Peyer's patch (tissue), 4 donors: Measurements from ENCODE around the gene SH3RF1.

Experiments used
- CTCF ChIP-seq, 6 experiments: fragments of 450-650 bp in 4 of 6; fragments of 200-600 bp in 2 of 6; sonication (generic) in 1 of 6; IDR thresholded peaks; one replicate each; pipeline ENCODE4 v1.5.1; 2017 to 2019; ENCODE audit warnings: antibody characterized with exemption in 6 of 6, mild to moderate bottlenecking in 3 of 6, moderate library complexity in 1 of 6
- POLR2A ChIP-seq, 2 donors: fragments of 450-650 bp; IDR thresholded peaks; one replicate each; pipeline ENCODE4 v1.5.1; 2017; ENCODE audit warnings: antibody characterized with exemption in 2 of 2, mild to moderate bottlenecking in 2 of 2, moderate library complexity in 2 of 2

- TF ChIP-seq CTCF (IDR thresholded peaks at IDR 0.05) (no peak), POLR2A (IDR thresholded peaks at IDR 0.05) (no peak)
Observed at GRCh38 chr4:169117591-169118081, 153.1 kb downstream of the SH3RF1 start.
